Right kidney (tissue), 1 donor: ENCODE results near the gene NPW.
A peak's percentile ranks its signal among the peaks of the same experiment; 100 is the strongest.

ENCODE experiments used
- DNase-seq: peaks from one replicate; pipeline ENCODE4 v3.0.0-alpha.2; 2016

NPW gene

DNA sequence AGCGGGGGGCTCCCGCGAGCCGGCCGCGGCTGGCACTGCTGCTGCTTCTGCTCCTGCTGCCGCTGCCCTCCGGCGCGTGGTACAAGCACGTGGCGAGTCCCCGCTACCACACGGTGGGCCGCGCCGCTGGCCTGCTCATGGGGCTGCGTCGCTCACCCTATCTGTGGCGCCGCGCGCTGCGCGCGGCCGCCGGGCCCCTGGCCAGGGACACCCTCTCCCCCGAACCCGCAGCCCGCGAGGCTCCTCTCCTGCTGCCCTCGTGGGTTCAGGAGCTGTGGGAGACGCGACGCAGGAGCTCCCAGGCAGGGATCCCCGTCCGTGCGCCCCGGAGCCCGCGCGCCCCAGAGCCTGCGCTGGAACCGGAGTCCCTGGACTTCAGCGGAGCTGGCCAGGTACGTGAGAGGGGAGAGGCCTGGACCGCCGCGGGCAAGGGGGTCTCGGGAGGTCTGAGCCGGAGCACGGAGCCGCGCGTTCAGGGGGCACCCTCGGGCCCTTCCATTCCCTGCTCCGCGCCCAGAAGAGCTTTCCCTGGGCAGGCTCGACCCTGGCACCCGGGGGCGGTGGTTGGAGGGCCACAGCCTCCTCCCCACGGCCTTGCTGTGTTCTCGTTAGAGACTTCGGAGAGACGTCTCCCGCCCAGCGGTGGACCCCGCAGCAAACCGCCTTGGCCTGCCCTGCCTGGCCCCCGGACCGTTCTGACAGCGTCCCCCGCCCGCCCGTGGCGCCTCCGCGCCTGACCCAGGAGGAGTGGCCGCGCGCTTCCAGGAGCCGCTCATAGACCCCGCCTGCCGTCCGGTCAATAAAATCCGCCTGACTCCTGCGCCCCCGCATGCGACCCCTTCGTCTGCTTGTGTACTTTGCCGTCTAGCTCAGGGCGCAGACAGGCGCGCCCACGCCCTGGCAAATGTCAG lies 591 bp downstream of the NPW start:
- peak; percentile 75 for DNase-seq

DNA sequence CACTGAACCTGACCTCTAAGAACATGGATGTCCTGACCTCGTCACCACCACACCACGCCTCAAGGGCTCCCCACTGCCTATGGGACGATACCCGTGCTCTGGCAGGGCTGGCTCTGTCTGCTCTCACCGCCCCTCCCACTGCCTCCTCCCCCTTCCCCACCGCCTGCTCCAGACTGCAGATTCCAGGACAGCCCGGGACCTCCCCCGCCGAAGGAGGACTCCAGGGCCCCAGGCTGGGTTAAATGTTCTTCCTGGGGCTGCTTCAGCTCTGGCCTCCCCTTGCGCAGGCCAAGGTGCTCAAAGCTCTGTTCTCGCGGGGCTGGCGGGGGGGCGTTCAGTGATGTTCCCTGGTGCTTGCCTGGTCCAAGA lies 3.1 kb downstream of the NPW start:
- no peak for DNase-seq

DNA sequence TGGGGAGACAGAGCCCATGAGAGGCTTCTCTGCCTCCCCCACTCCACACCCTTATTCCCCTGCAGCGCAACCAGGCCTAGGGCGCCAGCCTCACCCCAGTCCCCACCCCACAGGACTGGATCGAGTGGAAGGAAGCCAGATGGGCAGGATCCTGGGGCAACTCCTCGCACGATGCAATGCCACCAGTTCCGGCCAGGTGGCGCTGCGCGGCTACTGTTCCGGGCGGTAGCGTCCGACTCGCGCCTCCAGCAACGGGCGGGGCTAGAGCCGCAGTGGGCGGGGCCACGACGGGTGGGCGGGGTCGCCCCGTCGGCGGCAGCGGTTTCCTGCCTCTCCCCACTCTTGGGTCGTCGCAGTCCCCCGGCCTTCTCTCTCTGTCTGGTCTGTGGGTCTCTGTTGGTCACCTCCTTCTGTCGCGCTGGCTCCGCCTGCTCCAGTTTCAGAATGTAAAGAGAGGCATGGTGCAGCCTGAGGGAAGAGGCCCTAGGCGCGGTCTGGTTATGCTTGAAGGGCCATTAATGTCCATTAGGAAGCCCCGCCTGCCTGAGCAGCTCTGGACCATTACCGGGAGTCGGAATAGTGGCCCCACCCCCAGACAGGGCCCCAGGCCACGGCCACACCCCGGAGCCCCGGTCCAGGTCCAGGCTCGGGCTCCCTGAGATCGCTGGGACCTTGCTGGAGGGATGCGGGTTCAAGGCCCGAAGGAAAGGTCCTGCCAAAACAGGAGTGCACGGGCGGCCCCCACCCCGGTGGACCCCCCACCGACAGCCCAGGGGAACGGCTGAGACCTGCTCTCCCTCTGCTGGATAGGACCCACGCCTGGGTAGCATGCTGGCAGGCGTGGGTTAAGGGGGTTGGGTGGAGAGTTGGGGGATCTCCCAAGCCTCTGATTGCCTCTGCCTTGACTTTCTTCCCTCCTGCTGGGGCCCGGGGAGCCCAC lies 3.8 kb downstream of the NPW start:
- DNase-seq: peak; percentile 97

DNA sequence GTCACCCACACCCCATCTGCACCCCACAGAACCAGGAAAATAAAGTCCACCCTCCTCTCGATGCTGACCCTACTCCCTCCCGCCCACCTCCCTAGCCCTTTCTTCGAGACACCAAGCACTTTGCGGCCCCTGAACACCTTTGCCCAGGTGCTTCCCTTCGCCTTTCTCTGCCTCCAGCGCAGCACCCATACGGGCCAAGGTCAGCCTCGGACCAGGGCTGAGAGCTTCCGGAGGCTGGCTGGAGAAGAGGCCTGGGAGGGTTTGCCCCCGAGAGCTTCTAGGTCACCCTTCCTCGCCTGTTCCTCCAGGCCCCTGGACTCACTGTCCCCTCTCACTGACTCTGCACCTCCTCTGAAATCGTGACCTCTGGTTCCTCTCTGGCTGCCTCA lies 4.4 kb downstream of the NPW start:
- no peak for DNase-seq

DNA sequence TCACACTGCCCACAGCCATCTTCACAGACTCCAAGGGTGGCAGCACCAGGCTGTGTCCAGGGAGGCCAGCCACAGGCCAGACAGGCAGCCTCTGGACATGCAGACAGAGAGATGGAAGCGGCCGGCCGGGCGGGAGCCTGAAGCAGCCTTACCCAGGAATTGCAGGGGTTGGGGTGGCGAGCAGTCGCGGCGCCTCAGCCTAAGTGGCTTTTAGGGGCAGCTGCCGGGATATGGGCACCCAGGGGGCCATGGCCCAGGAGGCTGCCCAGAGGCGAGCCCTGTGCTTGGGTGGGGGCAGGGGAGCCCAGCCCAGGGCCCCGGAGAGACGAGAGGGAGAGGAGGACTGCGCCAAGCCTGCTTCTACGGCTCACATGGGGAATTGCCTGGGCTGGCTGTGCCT lies 5.7 kb downstream of the NPW start:
- DNase-seq: no peak

DNA sequence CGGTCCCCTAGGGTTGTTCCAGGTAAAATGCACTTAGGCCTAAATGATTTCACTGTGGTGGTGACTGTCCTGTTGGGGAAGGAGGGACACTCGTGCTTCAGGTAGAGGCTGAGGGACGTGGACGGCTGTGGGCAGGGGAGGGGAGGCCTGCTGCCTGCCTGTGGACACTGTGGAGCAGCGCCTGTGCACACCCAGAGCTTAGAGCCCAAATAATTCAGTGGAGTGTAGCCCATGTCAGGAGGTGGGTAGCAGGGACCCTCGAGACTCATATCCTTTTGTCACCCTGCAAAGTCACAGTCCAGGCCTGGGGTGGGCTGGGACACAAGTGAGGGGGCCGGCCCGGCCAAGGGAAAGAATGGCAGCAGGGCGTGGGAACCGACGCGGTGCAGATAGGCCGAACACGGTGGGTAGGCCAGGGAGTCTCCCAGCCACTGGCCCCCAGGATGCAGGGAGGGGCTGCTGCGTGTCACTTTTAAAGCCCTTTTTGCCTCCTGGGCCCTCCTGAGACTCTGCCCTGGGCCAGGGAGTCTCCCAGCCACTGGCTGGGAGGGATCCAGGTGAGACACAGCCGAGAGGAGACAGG lies 6.4 kb downstream of the NPW start:
- no peak for DNase-seq

DNA sequence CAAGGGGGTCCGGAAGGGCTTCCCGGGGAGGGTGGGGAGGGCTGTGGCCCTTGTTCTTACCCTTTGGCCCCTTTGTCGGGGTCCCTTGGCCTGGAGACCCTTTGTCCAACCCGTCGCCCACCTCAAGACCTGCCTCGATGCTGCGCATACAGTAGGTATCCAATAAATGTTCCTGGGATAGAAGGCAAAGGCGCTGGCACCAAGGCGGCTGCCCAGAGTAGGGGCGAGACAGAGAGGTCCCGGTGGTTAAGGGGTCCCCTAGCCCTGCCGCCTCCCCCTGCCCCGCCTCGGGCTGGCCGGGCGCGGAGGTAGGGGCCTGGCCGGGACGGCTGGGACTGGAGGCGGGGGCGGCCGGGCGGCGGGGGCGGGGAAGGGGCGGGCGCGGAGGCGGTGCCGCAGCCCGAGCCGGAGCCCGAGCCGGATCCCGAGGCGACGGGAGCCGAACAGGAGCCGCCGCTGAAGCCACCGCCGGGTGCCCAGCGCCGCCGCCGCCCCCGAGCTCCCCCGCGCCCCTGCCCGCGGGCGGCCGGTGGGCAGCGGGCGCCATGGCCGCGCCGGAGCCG lies 7.0 kb downstream of the NPW start, which contains the start of gene NHERF2:
Gene NHERF2 (plus strand): TSS at position 442 of the 563 bp plus-strand sequence. CDS start 104 bp downstream, at position 546.
- DNase-seq: peak; percentile 44

DNA sequence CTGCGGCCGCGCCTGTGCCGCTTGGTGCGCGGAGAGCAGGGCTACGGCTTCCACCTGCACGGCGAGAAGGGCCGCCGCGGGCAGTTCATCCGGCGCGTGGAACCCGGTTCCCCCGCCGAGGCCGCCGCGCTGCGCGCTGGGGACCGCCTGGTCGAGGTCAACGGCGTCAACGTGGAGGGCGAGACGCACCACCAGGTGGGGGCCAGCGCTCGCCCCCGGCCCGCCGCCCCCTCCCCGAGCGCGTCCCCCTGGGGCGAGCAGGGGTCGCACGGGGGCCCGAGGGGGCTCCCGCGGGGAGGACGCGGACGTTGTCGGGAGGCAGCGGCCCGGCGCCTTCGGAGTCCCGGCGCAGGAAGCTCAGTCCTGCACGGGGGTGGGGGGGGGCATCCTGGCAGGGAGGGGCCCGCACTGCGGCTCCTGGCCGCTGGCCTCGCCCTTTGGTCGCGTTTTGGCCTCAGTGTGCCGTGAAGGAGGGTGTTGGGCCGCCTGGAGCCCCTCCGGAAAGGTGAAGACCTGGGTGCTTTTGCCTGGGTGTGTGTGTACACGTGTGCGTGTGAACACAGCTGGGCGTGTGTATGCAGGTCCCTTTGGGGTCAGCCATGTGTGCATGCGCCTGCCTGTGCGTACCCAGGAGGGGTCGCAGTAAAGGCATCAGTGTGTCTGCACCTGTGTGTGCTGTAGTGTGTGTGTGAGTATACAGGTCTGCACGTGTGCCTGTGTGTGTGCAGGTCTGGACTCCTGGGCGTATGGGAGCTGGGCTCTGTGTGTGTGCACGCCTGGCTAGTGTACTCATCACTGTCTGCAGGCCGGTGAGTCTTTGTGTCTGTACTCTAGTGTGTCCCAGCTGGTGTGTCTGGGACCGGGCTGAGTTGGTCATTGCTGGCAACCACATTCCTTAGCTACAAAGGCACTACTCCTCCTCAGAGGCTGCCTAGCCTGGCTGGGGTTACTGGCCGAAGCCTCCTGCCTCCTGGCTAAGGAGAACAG lies 7.7 kb downstream of the NPW start:
- DNase-seq: peak; percentile 51

DNA sequence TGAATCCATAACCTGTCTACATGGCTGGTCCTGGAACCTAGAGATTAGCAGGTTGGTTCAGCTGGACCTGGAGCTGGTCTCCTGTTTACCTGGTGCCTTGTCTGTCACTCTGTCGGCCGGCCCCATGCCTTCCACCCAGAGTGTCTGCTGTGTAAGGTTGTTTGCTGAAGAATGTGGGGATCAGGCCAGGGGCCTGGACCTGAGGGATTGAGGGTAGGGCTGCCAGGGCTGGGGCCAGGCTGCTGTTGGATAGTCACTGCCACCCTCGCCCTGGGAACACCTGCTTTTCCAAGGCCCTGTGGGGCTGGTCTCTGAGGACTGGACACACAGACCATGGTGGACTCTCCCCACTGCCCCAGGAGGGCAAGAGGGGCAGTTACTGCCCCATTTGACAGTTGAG lies 8.6 kb downstream of the NPW start:
- DNase-seq: no peak

DNA sequence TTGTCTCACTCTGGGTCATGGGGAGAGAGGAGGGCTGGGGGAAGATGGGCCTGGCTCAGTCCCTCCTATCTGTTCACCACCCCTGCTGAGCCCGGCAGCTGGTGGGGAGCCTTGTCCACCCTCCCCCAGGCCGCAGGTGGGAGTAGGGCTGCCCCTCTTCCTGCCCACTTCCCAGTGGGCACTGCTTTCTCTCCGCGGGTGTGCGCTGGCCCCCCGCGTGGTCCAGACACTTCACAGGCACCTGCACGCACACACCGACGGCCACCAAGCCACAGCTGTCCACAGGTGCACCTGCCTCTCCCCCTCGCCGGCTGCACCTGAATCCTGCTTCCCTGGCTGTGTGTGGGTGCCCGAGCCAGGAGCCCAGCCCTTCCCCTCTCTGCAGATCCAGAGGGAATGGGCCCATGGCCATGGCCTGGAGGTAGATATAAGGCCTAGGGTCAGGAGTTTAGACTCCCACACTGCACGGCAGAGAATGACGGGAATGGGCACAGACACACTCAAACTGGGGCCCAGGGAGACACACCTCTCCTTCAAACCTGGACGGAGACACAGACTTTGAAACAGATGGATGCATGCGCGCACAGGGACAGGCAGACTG lies 9.1 kb downstream of the NPW start:
- DNase-seq: no peak

DNA sequence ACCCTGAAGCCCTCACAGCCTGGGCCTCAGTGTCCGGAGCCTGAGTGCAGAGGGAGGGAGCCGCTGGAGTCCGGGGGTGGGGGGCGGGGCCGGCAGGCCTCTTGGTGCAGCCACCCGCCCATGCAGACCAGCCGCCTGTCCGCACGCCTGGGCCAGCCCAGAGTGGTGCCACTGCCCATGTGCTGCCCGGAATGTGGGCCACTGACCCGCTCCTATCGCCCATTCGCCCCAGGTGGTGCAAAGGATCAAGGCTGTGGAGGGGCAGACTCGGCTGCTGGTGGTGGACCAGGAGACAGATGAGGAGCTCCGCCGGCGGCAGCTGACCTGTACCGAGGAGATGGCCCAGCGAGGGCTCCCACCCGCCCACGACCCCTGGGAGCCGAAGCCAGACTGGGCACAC lies 9.8 kb downstream of the NPW start:
- DNase-seq: no peak

DNA sequence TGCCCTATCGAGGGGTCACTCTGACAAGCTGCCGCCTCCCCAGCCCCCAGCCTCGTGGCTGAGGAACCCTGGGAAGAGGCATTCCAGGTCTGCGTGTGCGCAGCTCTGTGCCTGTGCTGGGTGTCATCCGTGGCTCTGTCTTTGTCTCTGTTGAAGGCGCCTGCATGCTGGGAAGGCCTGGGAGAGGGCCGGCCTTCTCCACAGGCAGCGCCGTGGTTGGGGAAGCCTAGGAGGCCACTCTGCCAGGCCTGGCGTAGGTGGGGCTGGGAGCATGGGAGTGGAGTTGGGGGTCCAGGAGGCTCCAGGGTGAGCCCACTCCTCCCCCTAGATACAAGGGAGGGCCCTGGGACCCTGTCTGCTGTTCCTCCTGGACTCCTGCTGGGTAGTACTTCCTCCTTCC lies 10.5 kb downstream of the NPW start:
- DNase-seq: no peak

DNA sequence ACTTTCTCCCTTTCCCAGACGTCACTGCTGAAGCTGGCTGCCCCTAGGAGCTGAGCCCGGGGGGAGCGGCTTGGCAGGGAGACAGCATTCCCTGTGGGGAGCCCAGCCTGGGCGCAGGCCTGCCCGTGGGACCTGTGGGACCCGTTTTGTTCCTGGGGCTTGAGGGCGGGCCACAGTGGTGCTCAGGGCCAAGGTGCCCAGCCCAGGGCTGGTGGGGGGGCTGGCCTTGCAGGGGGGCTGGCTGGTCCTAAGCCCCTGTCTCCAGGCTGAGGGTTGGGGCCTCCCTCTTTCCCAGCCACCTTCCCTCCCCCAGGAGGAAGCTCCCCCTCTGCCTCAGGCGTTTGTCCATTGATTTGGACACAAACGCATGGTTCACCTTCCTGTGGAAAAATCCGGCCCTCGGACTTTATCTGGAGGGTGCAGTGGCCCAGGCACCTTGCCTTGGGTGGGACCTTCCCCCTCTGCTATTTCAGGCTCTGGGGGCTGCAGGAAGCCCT lies 11.5 kb downstream of the NPW start:
- no peak for DNase-seq

DNA sequence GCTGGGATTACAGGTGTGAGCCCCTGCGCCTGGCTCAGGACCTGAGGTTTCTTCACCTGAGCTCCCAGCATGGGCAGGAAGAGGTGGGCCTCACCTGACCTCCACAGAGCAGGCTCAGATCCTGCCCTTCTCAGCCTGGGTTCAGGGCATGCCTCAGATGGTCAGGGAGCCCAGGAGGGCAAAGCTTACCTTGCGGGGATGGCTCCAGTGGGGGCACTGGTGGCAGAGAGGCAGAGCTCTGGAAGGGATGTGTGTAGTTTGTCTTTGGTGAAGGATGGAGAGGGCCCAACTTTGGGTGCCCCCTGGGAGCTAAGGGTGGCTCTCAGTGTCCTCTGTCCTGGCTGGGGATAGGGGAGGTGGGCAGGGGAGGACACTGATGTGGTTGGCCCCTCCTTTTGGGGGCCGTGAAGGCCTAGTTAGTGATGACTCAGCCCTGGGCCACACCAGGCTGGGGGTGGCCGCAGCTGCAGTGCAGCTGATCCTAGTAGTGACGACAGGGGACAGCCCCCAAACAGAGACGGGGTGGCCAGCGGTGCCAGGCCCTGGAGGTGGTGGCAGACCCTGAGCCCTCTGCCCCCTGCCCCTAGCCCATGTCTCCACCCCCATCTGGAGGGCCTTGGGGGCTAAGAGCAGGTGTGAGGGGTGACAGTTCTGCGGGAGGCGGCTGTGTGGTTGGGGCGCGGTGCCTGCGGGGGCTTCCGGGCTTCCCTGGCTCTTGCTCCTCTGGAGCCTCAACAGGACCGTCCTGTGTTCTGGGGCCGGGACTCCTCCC lies 12.9 kb downstream of the NPW start:
- peak; percentile 19 for DNase-seq

DNA sequence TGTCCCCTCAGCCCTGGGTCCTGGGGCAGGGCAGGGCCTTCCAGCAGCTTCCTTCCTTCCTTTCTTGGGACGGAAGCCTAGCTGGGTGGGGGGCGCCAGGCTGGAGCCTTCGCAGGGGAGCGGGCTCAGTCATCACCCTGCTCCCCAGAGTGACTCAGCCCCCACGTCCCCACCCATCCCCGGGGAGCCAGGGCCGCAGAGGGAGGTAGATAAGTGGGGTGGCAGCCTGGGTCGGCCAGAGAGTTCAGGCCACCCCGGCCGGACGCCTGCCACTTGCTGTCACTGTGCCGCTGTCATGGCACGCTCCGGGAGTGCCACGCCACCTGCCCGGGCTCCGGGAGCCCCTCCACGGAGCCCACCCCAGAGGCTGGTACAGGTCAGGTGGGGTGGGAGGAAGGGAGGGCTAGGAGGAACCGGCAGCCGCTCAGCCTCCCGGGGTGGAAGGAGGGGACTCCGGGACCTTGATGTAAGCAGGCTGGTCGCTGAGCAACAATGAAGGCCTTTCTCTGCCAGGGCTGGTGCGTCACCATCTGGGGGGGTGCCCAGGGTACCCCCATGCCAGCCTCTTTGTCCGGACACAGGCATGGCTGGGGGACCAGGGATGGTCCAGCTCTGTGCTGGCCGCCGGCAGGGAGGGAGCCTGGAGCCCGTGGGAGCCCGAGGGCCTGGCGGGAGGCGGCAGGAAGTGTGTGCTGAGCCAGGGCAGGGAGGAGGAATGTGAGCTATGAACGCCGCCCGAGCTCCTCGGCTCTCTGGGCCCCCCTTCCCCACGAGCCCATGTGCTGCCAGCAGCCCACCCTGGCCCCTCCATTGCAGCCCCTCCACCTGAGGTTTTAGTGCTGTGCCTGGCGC lies 13.7 kb downstream of the NPW start:
- peak; percentile 83 for DNase-seq

DNA sequence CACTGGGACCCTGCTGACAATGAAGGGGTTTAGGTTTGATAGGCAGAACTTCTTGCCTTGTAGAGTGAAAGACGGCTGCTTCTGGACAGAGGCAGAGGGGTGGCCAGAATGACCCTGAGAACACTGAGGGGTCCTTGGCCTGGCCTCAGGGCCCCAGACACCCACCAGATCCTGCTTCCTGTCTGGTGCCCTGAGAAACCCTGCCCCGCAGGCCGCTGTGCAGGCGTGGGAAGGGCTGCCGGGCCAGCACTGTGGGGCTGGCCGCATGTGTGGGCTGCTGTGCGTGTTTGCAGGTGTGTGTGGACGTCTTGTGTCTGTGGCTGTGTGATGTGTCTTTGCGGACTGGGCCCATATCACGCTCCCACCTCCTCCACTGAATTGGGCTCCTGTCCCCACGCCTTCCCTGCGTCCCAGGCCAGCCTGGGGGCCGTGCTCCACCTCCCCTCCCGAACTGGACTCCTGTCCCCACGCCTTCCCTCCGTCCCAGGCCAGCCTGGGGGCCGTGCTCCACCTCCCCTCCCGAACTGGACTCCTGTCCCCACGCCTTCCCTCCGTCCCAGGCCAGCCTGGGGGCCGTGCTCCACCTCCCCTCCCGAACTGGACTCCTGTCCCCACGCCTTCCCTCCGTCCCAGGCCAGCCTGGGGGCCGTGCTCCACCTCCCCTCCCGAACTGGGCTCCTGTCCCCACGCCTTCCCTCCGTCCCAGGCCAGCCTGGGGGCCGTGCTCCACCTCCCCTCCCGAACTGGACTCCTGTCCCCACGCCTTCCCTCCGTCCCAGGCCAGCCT lies 14.5 kb downstream of the NPW start:
- peak; percentile 69 for DNase-seq

DNA sequence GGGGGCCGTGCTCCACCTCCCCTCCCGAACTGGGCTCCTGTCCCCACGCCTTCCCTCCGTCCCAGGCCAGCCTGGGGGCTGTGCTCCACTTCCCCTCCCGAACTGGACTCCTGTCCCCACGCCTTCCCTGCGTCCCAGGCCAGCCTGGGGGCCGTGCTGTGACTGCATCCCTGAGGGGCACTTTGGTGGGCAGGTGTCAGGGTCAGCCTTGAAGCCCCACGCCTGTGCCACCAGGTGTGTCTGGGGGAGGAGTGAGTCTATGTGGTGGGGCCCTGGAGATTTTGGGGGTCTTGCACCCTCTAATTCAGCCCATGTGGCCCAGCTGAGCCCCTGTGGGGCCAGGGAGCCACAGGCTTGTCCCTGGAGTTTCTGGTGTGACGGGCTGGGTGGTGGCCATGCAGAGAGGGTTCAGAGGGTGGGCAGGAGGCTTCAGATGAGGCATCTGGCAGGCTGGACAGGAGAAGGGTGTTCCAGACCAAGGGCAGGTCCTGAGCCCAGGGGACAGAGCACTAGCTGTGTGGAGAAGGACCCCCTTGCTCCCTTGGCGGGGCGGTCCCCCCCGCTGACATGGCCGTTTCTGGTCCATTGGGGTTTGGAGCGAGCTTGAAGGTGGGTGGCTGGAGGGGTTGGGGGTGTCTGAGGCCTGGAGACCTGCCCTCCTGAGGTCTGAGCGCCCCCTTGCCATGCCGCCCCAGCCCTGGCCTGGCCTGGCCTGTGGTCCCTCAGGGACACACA lies 15.3 kb downstream of the NPW start:
- DNase-seq: peak; percentile 19
